ENCODE results near the gene FAM174A. TPM values are rescaled to one million over a fixed set of nuclear protein-coding genes. Genes with fewer than 3 reads are reported as not detected.

The FAM174A gene
- total RNA-seq, 4 donors from 2014 or later = 17.6 to 51.5 (median 31.0) TPM

DNA sequence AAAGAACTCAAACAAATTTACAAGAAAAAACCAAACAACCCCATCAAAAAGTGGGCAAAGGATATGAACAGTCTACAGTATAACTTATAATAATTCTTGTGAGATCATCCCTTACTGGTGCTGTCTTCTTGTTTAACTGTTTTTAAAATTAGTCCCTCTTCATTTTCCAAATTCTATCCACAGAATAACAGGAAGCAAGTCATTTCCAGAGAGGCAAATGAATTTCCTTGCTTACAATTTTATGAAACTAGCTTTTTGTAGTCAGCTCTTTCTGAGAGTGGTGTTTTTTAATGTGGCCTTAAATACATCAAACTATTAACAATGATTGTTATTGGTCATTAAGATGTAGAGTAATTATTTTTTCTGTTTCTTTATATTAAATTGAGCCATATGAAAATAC is 40.6 kb downstream of the FAM174A start:
- TF ChIP-seq, protein P1, sequence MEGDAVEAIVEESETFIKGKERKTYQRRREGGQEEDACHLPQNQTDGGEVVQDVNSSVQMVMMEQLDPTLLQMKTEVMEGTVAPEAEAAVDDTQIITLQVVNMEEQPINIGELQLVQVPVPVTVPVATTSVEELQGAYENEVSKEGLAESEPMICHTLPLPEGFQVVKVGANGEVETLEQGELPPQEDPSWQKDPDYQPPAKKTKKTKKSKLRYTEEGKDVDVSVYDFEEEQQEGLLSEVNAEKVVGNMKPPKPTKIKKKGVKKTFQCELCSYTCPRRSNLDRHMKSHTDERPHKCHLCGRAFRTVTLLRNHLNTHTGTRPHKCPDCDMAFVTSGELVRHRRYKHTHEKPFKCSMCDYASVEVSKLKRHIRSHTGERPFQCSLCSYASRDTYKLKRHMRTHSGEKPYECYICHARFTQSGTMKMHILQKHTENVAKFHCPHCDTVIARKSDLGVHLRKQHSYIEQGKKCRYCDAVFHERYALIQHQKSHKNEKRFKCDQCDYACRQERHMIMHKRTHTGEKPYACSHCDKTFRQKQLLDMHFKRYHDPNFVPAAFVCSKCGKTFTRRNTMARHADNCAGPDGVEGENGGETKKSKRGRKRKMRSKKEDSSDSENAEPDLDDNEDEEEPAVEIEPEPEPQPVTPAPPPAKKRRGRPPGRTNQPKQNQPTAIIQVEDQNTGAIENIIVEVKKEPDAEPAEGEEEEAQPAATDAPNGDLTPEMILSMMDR (IDR thresholded peaks at IDR 0.05) = no peak
- TF ChIP-seq POLR2A (IDR thresholded peaks at IDR 0.05) (no peak), POLR2AphosphoS5 (IDR thresholded peaks at IDR 0.05) (no peak), EP300 (IDR thresholded peaks at IDR 0.05) (no peak)
- peaks cover 0 to 5% of the 10 kb centered on the region in 2 donors for H3K36me3 ChIP-seq
- ATAC-seq = no peak
- H3K27ac ChIP-seq = no peak overlapping the region
- H3K27me3 ChIP-seq = no peaks in the 10 kb centered on the region
- H3K4me1 ChIP-seq = no peaks in the 10 kb centered on the region
- peaks cover 0 to 4% (median 0%) of the 10 kb centered on the region in 3 donors for H3K9me3 ChIP-seq
- no peak overlapping the region for H3K4me3 ChIP-seq

DNA sequence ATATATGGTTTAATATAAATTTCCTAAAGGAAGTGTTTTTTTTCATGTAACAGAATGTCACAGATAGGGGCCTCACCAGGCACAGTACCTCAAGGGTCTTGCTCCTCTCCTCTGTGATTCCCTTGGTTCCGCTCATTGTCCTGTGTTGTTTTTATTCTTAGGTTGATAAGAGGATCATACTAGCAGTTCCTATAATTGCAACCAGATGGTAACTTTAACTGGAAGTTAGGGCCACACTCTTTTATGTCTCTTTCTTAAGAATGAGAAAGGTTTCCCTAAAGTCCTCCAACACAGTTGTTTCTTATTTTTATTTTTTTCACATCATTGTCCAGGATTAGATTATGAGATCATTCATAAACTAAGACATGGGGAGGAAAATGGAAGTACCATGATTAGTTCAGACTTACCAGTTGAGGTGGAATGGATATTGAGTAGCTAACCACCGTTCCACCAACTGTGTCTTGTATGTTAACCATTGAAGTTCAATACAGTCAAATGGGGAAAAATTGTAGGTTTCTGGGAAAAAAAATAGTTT is 41.1 kb downstream of the FAM174A start:
- Histone ChIP-seq H3K4me3 (no peak overlapping the region), H3K36me3 (peaks cover 0 to 10% of the 10 kb centered on the region in 2 donors), H3K9me3 (peaks cover 0 to 4% (median 0%) of the 10 kb centered on the region in 3 donors), H3K27ac (no peak overlapping the region), H3K27me3 (no peaks in the 10 kb centered on the region), H3K4me1 (no peaks in the 10 kb centered on the region)
- WGBS, 2 donors (ENCODE audit: low coverage in 1 of 2) = 69 to 71% methylated on average over 2 of the region's 2 CpGs
- ATAC-seq = no peak
- TF ChIP-seq POLR2A (IDR thresholded peaks at IDR 0.05) (no peak), POLR2AphosphoS5 (IDR thresholded peaks at IDR 0.05) (no peak), EP300 (IDR thresholded peaks at IDR 0.05) (no peak)
- TF ChIP-seq, protein P1 (IDR thresholded peaks at IDR 0.05) = no peak

DNA sequence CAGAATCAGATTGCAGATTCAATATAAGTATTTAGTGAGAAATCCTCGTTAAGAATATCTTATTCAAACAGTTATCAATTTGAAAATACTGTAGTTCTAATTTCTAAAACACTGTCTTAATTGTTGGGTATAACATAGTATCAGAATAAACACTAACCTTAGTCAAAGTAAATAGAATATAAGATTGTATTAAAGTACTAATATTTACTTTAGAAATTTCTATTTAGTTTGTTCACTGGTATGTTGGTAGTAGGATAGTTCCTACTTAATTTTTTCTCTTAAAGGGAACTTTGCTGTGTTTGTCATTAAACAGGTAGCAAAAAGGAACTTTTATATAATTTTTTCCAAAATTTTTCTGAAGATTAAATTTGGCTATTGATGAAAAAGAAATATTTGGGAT is 42.3 kb downstream of the FAM174A start:
- Histone ChIP-seq H3K27ac (no peak overlapping the region), H3K4me3 (no peak overlapping the region), H3K4me1 (no peaks in the 10 kb centered on the region), H3K9me3 (peaks cover 0 to 3% (median 0%) of the 10 kb centered on the region in 3 donors), H3K36me3 (peaks cover 0 to 13% of the 10 kb centered on the region in 2 donors), H3K27me3 (no peaks in the 10 kb centered on the region)
- ATAC-seq = no peak
- no peak for TF ChIP-seq POLR2A (IDR thresholded peaks at IDR 0.05)
- TF ChIP-seq, protein P1 (IDR thresholded peaks at IDR 0.05) = no peak
- TF ChIP-seq POLR2AphosphoS5 (IDR thresholded peaks at IDR 0.05) = no peak
- no peak for TF ChIP-seq EP300 (IDR thresholded peaks at IDR 0.05)
- 86 to 94% methylated on average over 1 of the region's 1 CpG for WGBS, 2 donors (ENCODE audit: low coverage in 1 of 2)

DNA sequence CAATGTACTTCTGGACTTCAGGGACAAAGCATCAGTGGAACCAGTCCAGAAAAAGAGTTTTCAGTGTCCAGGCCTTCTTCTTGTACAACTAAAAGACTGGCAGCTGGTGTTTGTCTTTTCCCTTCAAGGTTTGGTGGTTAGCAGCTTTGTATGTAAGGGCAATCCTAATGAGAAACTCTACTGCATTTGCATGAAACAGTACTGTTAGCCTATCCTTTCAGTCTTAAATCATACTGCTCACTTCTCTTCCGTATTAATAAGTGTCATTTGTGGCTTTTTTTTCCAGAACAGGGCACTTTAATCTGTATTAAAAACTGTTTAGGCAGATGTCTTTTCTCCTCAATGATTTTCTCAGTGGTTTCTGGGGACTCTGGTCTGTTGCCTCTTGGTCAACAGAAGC is 48.9 kb downstream of the FAM174A start:
- Histone ChIP-seq H3K4me1 (peaks cover 0 to 8% (median 0%) of the 10 kb centered on the region in 3 donors), H3K9me3 (no peaks in the 10 kb centered on the region), H3K36me3 (peaks cover 0 to 29% of the 10 kb centered on the region in 2 donors), H3K27me3 (no peaks in the 10 kb centered on the region), H3K27ac (no peak overlapping the region), H3K4me3 (no peak overlapping the region)
- no peak for ATAC-seq
- TF ChIP-seq EP300 (IDR thresholded peaks at IDR 0.05) (no peak), POLR2AphosphoS5 (IDR thresholded peaks at IDR 0.05) (no peak), POLR2A (IDR thresholded peaks at IDR 0.05) (no peak)
- TF ChIP-seq, protein P1 (IDR thresholded peaks at IDR 0.05) = no peak
- WGBS, 2 donors (ENCODE audit: low coverage in 1 of 2) = 40 to 54% methylated on average over 1 of the region's 1 CpG

DNA sequence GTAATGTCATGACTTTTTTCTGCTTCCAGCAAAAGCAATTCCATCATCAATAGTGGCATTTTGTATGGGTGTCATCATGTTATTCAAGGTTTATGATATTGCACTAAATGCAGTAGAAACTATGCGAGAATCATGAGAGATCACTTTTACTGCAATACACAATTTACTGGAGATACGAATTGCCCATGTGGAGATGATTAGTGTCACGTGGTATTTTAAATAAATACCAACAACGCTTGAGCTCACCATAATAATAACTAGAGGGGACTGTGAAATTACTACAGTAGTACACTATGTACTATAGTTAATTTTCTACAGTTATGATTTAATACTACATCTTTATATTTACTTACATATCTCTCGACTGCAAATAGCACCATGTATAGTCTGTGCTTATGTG is 49.7 kb downstream of the FAM174A start:
- no peak overlapping the region for H3K4me3 ChIP-seq
- no peak for TF ChIP-seq EP300 (IDR thresholded peaks at IDR 0.05)
- 79 to 94% methylated on average over 5 of the region's 5 CpGs for WGBS, 2 donors (ENCODE audit: low coverage in 1 of 2)
- peaks cover 0 to 8% (median 0%) of the 10 kb centered on the region in 3 donors for H3K4me1 ChIP-seq
- H3K9me3 ChIP-seq = no peaks in the 10 kb centered on the region
- no peak overlapping the region for H3K27ac ChIP-seq
- ATAC-seq = no peak
- H3K27me3 ChIP-seq = no peaks in the 10 kb centered on the region
- H3K36me3 ChIP-seq = peaks cover 0 to 29% of the 10 kb centered on the region in 2 donors
